Activated T-cell treated with anti-CD3 and anti-CD28 coated beads for 4 hours (primary cell): ENCODE results near the gene SYCP2L.
"Not testable (repeated sequence)": the region's sequence is repeated elsewhere in the genome, so short reads cannot be mapped to it uniquely, and the experiment has no call there.

ENCODE experiments used
- DNase-seq: peaks from one replicate; pipeline ENCODE4 v3.0.0-alpha.2; 2020

SYCP2L gene

DNA sequence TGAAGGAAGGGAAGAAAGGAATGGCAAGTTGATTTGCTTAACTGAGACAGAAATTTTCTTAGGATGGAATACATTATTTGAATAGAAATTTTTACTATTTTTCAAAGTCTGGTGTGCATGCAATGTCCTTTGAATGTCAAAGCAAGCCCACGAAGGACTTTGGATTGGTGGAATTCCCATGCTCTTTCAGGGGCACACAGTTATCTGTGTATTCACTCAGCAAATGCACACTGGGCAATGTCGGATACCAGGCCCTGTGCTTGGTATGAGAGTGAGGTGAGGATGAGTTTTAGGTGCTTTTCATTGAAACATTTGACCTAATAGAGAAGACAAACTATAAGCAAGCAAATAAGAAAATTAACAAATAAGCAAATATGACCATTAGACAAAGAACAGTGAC lies 73.3 kb downstream of the SYCP2L start:
- no peak for DNase-seq

DNA sequence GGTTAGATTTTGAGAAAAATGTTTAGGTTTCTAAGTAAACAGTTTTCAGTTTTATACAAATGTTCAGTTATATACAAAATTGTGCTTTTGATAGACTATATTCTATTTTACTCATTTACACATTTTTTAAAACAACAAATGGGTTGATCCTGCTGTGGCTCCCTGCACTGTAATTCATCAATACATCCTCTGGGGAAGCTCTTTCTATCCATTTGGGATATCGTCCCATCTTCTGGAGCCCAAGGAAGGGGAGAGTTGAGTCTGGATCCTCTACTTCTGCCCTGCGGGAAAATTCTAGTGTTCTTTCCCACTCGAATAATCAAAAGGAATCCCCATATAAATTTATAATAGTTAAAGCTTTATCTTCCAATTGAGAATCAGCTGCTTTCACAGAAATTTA lies 75.0 kb downstream of the SYCP2L start:
- DNase-seq: no peak

DNA sequence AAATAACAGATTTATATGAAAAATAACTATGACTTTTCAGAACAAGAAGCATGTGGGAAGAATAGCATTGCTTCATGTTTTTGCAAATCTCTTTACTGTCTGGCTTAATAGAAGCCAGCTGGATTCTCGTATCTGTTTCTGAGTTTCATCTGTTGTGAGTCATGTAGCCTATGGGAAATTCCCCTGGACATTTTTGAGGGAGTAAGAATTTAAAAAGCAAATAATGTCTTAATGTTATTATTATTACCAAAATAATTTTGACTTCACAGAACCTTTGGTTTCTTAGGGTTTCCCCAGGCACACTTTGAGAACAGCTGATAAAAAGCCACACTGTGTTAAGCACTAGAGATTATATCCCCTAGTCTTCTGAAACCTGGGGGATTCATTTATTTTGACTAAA lies 75.8 kb downstream of the SYCP2L start:
- DNase-seq: no peak

DNA sequence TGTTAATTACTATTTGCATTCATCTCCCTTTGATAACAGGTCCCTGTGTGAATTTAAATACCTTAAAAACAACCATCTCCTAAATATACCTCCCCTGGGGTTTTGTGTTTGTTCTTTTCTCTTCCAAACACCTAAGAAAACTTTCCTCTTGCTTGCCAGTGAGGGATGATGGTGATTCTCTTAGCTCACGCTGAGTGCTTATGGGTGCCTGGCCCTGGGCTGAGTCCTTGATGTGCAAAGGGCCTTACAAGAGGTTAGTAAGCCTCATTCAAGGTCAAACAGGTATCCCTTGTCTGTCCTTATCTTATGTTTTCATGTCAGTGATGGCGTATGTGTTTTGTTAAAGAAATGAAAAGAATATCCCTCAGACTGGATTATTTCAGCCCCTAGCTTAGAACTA lies 76.3 kb downstream of the SYCP2L start:
- no peak for DNase-seq

DNA sequence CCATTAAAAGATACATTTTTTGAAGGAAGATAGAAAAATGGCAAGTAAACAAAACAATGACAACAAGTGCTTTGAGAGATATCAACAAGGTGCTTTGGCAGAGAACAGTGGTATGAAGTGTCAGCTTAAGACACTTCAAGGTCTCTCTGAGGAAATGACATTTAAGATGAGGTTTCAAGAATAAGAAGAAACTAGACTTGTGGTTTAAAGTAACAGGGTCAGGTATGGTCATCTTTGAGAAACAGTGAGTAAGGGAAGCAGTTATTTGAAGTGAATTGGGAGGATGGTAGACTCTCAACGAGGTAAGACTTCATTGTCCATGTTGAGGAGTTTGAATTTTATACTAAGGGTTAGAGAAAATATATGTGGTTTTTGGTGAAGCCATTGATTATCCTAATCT lies 77.8 kb downstream of the SYCP2L start:
- no peak for DNase-seq

DNA sequence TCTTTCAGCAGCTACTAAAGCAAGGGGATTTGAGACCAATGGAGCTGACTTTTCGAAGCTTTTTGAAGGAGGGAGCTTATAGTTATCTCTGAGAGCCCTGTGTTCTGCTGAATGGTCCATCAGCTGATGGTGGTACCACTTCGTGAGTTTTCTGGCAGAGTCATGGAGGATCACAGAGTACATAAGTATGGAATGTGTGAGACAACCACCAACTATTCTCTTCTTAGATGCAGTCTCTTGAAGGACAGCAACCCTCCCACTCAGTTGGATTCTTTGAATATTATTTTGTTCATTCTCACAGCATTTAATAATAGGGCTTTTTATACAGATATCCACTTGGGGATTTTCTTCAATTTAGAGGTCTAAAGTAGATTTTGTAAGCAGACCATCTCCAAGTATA lies 81.9 kb downstream of the SYCP2L start:
- DNase-seq: no peak

DNA sequence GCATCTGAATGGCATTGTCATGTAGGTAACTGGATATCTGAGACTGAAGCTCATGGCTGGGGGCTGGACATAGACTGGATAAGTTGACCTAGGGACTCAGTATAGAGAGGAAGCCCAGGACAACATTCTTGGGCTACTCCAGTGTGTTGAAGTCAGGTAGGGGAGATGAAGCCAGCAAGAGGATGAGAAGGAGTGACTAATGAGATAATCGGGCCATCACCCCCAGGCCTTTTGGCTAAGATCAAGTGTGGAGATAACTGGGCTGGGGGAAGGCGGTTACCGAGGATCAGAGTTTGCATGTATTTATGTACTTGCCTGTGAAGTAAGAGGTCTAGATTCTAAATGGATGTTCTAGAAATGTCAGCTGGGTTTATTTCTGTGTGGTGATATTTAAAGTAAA lies 83.9 kb downstream of the SYCP2L start:
- DNase-seq: no peak

DNA sequence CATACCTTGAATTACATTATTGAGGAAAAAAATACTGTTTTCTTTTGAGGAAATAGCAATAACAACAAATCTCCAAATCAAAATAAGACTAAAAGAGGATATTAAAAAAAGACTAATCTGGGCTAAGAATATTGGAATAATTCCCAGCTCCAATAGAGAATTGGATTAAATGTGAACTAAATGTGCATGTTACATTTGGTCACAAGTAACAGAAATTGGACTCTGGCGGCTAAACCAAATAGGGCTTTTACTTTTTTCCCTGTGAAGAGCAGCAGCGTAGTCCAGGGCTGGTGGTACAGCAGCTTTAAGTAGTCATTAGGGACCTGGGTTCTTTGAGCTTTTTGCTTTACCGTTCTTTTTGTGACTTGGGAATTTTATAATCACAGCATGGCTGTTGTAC lies 85.3 kb downstream of the SYCP2L start:
- DNase-seq: no peak

DNA sequence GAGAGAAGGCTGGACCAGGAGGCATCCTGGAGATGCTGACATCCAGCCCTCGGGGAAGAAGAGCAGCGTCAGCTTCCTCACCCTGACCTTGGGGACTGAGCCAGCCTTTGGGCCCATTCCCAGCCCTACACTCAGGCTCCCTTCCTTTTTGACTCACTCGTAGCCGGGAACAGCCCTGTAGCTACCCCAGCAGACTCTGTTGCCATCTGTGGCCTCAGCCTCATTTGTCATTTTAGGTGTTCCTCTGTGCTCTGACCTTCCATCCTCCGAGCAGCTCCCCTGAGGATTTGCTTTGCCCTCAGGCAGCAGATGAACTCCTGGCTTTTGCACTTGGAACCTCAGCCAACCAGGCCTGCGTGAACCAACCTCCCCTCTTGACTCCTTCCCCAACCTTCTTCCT lies 89.7 kb downstream of the SYCP2L start:
- DNase-seq: no peak

DNA sequence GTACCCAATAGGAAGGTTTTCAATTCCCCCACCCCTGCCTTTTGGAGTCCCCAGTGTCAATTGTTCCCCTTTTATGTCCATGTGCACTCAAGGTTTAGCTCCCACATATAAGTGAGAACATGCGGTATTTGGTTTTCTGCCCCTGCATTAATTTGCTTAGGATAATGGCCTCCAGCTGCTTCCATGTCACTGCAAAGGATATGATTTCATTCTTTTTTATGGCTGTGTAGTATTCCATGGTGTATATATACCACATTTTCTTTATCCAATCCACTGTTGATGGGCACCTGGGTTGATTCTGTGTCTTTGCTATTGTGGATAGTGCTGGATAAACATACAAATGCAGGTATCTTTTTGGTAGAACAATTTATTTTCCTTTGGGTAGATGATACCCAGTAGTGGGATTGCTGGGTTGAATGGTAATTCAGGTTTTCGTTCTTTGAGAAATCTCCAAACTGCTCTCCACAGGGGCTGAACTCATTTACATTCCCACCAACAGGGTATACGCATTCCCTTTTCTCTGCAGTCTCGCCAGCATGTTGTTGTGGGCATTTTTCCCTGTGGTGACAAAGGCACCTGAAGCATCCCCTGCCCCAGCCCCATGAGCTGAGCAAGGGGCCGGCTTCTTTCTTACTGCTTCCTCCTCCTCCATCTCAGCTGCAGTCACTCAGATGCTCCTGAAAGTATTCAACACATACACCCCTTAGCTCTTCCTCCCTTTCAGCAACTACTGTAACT lies 90.5 kb downstream of the SYCP2L start:
- DNase-seq: no peak

DNA sequence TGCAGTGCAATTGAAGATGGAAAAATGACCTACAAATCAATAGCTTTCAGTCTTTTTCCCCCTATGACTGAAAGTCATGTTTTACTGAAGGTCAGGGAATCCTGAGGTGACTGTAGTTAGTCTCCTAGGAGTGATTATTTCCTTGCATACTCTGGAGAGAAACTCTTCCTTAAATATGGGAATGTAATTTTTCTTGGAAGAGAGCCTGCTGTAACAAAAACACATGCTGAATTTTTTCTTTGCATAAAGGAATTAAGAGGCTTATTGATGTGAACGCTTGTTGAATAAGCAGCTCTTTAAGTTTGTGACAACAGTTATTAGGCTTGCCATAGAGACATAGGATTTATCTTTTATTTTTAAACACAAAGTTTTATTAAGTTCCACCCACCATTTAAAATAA lies 92.8 kb downstream of the SYCP2L start:
- DNase-seq: no peak

DNA sequence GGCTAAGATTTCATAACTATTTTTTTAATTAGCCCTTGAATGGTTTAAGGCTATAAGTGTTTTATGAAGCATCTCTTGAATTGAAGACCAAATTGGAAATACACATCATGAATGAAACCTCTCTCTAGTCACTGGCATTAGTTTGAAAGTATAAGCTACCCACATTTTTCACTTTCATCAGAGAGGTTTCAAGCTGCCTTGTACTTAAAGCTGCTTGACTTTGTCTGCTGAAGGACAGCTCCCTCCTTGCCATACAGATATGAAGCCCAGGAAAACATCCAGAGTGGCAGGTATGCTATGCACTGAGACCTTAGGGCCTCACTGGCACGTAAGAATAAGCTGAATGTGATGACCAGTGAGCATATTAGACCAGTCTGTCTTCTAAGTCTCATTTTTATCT lies 94.6 kb downstream of the SYCP2L start:
- no peak for DNase-seq

DNA sequence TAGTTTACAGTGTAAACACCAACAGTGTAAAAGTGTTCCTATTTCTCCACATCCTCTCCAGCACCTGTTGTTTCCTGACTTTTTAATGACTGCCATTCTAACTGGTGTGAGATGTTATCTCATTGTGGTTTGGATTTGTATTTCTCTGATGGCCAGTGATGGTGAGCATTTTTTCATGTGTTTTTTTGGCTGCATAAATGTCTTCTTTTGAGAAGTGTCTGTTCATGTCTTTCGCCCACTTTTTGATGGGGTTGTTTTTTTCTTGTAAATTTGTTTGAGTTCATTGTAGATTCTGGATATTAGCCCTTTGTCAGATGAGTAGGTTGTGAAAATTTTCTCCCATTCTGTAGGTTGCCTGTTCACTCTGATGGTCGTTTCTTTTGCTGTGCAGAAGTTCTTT lies 98.1 kb downstream of the SYCP2L start:
- DNase-seq: not testable (repeated sequence)

DNA sequence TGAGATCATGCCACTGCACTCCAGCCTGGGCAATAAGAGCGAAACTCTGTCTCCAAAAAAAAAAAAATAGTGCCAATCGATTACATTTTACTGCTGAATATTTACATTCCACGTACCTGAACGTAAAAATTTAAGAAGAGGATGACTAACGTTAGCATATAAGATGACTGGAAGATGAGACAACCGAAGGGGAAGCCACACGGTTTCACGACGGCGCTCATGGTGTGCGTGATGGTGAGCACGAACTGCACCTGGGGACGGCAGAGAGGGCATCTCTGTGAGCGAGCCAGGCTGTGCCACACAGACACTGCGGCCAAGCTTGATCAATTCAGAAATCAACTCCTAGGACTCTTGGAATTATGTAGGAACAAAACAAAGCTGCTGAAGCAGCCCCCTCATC lies 102.7 kb downstream of the SYCP2L start:
- no peak for DNase-seq

DNA sequence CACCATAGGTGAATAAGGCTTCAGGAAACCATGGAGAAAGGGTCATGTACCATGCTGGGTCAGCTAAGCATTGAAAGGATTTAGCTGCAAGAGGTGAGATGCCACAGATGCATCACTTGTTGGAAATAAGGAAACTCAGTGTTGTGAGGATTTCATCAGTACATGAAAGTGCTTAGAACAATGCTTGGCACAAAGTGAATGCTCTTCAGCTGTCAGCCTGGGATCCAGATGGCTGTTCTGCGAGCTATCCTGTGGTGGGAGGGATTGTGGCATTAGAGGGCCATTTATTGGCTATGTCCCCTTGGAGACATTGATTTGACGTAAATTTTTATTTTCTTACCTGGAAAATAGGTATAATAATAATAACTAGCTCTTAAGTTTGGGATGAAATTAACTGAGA lies 104.3 kb downstream of the SYCP2L start:
- no peak for DNase-seq

DNA sequence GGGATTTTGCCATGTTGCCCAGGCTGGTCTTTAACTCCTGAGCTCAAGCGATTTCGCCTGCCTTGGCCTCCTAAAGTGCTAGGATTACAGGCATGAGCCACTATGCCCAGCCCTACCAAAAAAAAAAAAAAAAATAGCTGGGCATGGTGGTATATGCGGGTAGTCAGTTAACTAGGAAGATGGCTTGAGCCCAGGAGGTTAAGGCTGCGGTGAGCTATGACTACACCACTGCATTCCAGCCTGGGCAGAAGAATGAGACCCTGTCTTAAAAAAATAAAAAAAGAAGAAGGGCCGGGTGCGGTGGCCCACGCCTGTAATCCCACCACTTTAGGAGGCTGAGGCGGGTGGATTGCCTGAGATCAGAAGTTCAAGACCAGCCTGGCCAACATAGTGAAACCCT lies 107.0 kb downstream of the SYCP2L start:
- DNase-seq: no peak

DNA sequence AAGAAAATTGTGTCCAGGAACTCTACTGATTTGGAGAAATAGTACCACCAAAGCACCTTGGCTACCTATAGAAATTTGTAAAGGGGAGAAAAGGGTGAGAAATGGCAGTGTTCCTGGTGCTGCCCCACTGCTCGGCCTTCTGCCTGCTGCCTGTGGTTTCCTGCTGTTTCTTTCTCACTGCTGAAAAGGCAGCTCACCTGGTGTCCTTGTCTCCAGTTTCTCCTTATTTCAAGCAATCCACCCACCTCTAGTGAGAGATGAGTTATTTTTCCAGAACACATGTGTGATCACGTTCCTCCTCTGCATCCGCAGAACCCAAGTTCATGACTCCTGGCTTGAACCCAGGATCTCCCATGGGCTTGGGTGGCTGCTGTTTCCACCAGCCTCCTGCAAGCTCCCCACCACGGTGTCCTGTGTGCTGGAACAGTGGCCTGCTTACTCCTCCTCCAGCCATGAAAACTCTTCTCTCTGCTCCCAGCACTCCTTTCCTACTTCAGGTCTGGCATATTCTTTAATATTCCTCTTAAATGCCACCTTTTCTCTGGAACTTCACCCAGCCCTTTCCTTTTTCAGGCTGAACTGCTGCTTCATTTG lies 108.4 kb downstream of the SYCP2L start:
- no peak for DNase-seq

DNA sequence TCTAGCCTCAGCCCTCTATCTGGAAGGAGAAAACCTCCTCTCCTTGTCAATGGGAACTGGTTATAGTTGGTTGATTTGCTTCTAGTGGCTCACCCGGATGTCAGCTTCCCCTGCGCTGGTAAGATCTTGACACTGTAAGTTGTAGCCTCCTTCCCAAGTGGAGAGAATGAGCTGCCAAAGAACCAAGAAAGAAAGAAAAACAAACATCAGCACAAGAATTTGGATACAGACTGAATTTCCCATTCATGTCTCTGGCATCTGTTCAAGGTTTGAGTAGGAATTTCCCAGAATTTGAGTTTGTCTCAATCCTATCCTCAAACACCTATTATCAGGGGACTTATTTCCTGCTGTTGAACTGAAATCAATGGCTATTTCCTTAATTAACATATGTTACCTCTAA lies 113.1 kb downstream of the SYCP2L start:
- no peak for DNase-seq

DNA sequence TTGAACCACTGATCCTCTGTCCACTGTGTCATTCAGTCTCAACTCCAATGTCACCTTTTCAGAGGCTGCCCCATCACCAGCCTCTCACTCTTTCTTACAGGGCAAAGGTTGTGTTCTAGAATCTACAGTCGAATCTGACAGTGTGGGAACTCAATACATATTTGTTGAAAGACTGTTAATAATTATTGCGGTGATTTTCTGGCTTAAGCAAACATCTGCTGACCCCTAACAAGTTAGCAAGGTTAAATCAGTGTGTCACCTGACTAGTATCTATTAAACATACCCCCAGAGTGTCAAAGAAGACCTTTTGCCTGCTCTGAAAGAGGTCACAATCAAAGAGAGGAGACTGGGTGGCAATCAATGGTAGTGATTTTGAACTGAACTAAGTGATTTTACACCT lies 115.3 kb downstream of the SYCP2L start:
- DNase-seq: no peak

DNA sequence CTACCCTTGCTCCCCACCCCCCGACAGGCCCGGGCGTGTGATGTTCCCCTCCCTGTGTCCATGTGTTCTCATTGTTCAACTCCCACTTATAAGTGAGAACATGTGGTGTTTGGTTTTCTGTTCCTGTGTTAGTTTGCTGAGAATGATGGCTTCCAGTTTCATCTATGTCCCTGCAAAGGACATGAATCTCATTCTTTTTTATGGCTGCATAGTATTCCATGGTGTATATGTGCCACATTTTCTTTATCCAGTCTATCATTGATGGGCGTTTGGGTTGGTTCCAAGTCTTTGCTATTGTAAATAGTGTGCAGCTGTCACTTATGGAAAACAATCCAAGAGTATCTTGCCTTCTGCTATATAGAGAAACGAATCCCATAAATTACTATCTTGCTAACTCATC lies 116.4 kb downstream of the SYCP2L start:
- not testable (repeated sequence) for DNase-seq

DNA sequence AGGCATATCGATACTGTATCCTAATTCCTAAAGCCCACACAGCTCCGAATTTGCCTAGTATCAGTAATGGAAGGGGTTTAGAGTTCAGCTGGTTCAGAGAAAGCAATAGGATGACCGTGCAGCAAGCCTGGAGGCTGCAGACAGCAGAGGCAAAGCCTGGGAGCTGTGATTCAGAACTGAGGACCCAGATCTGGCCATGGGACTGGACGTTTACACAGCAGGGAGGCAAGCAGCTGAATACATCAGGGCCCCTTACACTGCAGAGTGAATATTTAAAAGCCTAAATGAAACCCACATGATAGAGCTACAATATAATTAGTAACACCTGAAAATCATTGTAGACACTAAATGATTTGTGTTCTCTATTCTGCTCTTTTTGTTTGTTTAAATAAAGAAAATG lies 119.2 kb downstream of the SYCP2L start:
- DNase-seq: no peak

DNA sequence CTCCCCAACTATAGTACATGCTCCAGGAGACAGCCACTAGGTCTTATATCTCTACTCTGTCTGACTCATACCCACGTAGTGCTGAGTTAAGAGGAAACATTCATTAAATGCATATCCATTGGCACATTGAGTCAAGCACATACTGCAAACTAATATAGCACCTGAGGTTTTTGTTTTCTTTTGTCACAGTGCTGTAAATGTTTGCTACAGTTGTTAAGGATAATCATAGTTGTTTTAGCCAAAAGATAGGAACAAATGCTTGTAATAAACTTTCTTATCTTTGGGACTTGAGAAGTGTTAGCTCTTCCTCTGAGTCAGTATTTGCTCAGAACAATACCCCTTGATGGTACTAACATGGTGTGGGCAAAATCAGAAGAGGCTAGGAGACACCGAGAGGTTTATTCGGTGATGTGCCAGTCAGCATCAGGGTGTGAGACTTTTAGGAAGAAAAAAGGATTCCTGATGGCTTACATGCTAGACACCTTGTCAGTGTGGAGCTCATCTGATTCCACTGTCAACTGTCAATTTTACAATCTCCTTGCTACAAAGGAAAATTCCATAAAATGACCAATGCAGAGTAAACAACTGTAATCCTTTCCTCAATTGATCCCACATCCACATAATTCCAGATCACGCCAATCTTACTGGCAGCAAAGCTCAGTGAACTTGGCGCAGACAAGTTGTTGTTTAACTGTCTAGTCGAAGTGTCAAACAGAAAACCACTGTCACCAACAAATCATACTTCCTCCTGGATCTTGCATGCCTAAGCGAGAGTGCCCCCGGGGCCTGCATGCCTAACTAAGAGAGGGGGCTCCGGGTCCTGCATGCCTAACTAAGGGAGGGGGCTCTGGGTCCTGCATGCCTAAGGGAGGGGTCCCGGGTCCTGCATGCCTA lies 121.1 kb downstream of the SYCP2L start:
- DNase-seq: no peak

DNA sequence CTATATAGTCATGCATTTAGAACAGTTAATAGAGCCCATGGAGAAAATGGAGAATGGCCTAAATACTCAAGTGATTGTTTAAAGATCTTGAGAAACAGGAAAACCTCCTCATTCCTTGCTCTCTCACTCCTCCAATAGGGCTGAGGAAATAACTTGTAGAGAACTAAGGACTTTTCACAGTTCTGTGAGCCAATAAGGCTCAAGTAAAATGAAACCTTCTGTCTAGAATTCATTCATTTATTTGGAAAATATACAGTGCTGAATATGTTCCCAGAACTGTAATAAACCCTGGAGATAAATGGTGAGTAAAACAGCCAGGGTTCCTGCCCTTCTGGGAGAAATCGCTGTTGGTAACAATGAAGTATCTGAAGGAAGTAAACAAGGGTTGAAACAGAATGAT lies 122.0 kb downstream of the SYCP2L start:
- no peak for DNase-seq

DNA sequence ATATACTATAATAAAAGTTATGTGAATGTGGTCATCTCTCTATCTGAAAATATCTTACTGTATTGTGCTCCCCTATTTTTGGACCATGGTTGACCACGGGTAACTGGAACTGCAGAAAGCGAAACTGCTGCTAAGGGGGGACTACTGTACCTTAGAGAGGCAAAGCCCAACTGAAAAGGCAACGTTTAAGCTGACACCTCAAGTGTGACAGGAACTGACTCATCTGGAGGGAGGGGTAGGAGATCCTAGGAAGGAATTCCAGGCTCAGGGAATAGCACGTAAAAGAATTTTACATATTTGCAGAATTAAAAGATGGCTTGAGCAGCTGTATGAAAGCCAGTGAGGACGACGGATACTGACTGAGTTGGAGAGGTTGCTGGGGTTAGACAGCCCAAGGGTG lies 122.5 kb downstream of the SYCP2L start:
- DNase-seq: no peak
